ENCODE data around the gene SDHA.
"Not testable (repeated sequence)": the region's sequence is repeated elsewhere in the genome, so short reads cannot be mapped to it uniquely, and the experiment has no call there.

The SDHA gene

DNA sequence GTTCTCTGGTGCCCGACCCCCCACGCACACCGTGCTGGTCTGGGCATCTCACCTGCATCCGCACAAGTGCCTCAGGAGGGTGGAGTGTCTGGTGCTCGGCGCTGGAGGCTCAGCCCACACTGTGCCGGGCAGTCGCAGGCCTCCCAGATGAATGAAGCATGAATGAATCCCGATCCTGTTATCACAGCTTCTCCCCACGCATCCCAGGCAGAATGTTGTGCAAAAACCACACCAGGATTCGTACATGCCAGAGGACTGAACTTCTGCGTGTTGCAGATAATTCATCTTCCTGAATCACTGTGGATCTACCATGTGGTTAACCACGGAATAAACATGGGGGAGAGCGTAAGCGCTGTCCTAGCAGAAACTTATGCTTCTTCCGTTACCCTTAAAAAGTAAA lies 78.8 kb downstream of the SDHA start:
- DNase-seq (ENCODE audit: low read depth in 2 of 2, low spot score in 1 of 2): not testable (repeated sequence)

DNA sequence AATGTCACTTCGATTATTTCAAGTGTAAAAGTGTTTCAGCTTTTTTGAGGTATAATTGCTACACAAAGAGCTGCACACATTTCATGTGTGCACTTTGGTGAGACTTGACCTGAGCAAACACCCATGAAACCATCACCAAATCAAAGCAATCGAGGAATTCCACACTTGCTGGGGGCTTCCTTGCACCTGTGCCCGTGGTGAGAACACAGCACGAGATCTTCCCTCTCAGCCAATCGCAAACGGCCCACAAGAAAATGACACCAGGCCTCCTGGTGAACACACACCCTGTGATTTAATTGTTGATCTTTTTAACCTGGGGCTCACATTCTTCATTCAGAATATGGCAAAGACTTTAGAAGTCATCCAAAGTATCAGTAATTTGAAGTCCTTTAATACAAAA lies 79.3 kb downstream of the SDHA start:
- DNase-seq (ENCODE audit: low read depth in 2 of 2, low spot score in 1 of 2): not testable (repeated sequence)

DNA sequence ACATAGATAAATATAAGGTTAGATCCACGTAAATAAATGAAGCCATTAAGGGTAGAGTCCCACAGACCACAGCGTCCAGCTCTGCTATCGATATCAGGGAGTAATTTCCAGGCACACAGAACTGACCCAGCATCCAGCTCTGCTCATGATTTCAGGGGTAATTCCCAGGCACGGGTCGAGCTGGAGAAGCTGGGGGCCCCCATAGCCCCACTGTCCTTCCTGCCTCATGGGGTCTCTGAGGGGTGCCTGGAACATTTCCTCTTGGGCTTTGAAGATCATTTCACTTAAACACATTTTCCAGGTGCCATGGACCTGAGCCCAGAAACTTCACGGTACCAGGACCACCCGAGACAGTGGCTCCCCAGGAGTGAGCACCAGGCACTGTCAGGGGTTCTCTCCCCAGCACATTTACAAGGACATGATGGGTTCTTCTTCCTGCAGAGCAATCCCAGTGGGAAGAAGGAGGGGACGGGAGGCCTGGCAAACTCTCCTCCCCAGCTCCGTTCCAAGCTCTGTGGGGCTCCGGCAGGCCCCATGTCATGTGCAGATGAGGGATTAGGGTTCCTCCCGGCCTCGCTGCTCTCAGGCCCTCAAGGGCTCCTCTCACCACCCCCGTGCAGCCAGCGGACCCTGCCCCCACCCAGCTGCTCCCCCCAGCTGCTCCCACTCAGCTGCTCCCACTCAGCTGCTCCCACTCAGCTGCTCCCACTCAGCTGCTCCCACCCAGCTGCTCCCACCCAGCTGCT lies 80.0 kb downstream of the SDHA start:
- DNase-seq (ENCODE audit: low read depth in 2 of 2, low spot score in 1 of 2): not testable (repeated sequence)

DNA sequence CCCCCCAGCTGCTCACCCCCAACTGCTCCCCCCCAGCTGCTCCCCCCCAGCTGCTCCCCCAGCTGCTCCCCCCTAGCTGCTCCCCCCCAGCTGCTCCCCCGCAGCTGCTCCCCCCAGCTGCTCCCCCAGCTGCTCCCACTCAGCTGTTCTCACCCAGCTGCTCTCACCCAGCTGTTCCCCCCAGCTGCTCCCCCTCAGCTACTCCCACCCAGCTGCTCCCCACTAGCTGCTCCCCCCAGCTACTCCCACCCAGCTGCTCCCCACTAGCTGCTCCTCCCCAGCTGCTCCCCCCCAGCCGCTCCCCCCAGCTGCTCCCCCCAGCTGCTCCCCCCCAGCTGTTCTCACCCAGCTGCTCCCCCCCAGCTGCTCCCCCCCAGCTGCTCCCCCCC lies 80.6 kb downstream of the SDHA start:
- no peak for DNase-seq (ENCODE audit: low read depth in 2 of 2, low spot score in 1 of 2)

DNA sequence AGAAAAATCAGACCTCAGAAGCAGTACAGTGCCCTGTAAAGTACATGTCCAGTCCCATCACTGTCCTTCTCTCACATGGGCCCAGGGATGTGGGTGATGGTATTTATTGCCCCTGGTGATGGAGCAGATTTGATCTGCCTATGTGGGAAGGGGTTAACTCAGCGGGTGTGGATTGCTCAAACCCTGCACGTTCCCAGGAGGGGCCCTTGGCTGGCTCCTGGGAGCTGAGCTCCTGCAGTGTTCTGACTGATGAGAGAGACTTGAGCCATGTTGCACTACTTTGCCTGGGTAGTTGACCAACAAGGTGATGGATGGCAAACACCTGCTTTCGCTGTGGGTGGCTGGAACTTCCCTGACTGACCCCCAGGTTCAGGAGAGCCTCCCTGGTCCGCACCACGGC lies 81.8 kb downstream of the SDHA start:
- not testable (repeated sequence) for DNase-seq (ENCODE audit: low read depth in 2 of 2, low spot score in 1 of 2)

DNA sequence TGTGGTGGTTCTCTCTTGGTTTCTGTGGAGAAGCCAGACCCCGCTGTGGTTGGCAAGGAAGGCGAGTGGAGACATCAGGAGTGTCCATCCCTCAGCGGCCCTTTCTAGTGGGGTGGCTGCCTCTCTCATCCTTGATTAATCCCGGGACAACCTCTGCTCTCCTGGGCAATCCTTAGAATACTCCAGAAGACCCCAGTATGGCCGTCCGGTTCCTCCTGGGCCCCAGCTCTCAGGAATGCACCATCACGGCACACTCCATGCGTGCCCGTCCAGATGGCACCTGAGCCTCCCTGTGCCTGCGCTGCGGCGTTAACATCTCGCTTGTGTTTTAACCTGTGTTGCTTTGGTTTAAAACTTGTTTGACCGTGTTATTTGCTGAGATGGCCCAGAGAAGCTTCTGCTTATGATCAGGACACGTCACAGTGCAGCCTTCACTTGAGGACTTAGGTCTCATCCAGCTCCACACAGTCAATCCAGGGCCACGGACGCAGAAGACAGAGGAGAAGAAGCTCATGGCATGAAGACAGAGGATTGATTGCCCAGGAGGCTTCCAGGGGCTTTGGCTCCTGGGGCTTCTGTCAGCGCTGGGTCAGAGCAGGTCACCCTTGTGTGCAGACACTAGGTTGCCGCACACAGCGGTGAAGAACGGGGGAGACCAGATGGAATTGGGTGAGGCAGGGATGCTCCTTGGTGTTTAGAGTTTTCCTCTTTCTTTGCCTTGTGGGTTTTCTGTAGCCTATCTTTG lies 82.7 kb downstream of the SDHA start:
- not testable (repeated sequence) for DNase-seq (ENCODE audit: low read depth in 2 of 2, low spot score in 1 of 2)

DNA sequence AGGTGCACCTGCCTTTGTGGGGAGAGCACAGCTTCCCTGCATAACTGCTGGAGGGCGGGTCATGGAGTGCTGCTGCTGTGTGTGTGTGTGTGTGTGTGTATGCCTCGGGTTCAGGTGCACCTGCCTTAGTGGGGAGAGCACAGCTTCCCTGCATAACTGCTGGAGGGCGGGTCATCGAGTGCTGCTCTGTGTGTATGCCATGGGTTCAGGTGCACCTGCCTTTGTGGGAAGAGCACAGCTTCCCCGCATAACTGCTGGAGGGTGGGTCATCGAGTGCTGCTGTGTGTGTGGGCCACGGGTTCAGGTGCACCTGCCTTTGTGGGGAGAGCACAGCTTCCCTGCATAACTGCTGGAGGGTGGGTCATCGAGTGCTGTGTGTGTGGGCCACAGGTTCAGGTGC lies 84.3 kb downstream of the SDHA start:
- DNase-seq (ENCODE audit: low read depth in 2 of 2, low spot score in 1 of 2): not testable (repeated sequence)

DNA sequence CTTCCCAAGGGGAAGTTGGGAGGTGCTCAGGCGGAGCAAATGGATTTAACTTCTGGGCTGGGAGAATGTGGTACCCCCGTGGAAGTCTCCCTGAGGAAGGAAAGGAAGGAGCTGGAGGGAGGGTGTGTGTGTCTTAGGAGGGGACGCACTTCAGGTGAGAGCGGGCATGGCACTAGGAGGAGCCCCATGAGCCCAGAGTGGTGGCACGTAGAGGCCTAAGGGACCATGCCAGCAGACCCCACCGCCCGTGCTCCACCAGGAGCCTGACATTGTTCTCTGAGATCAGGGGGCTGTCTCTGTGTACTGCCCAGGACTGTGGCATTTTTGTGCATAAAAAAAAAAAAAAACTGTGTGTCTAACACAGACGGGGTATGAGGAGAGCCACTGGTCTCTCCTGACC lies 84.8 kb downstream of the SDHA start:
- no peak for DNase-seq (ENCODE audit: low read depth in 2 of 2, low spot score in 1 of 2)

DNA sequence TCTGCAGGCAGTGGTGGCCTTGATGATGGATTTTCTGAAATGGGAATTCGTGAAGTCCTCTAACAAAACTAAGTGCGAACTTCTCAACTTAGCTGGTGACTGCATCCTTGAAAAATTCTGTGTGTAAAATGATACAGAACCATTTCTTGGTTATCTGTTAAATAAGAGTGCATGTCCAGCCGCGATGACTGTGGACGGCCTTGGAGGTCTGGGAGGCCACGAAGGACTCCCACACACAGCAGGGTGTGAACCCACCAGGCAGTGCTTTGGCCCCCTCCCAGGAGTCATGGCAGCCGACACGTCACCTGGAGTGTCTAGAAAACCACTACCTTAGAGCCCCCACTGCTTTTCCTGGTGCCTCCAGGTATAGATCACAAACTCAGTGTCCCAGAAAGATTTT lies 85.6 kb downstream of the SDHA start:
- not testable (repeated sequence) for DNase-seq (ENCODE audit: low read depth in 2 of 2, low spot score in 1 of 2)

DNA sequence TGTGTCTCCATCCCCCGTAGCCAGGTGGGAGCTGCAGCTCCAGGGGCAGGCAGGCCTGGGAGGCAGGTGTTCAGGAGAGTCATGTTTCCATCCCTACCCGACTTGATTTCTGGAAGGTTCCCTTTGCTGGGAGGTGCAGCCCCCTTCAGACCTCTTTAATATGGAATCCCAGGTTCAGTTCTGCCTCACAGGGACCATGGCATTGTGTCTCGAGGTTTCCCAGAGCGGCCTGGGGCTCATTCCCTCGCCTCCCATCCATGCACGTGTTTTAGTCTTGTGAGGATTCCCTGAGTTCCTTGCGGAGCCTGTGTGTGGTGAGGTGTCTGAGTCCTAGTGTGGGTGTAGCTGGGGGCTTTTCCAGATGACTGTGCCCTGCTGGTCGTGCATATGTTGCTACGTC lies 86.9 kb downstream of the SDHA start:
- no peak for DNase-seq (ENCODE audit: low read depth in 2 of 2, low spot score in 1 of 2)

DNA sequence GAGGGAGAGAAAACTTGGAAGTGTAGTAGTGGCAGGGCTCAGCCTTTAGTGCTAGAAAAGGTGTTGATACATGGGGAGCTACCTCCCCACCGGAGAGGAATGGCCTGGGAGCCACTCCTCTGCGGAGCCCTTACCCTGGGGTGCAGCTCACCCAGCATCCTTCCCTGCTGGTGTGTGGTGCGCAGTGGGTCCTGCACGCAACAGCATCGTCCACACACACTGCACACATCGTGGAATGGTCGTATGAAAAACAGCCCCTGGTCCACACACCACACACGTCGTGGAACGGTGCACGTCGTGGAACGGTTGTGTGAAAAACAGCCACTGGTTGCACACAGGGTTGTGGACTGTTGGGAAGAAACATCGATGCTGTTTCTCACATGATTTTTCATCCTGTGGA lies 87.3 kb downstream of the SDHA start:
- DNase-seq (ENCODE audit: low read depth in 2 of 2, low spot score in 1 of 2): no peak

DNA sequence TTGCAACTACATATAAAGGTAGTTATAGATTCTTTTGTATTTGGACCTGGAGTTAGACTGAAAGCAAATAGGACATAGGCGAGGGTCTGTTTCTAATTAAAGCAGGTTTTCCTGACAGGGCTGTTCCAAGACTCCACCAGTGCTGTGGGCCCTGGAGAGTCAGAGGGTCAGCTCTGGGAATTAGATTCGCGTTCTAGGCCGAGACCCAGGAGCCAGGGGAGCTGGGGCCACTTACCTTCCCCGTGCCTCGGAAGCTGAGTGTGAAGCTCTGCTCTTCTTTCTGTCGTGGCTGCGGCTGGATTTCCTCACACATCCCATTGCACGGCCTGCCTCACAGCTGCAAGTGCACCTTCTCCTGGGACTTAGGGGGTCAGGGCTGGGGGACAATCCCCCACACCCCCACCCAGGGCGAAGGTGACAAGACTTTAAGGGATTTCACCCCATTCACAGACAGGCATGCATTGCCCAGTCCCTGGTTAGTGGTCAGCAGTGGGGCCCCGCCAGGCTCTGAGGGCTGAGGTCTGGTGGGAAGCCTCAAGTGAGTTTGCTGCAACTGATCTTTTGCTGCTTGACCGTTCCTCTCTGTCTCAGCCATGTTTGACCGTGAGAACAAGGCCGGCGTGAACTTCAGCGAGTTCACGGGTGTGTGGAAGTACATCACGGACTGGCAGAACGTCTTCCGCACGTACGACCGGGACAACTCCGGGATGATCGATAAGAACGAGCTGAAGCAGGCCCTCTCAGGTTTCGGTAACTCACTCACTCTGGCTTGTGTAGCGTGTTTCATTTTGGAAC lies 88.1 kb downstream of the SDHA start:
- no peak for DNase-seq (ENCODE audit: low read depth in 2 of 2, low spot score in 1 of 2)

All from stimulated activated CD8-positive, alpha-beta memory T cell treated with anti-CD3 and anti-CD28 coated beads, Interleukin-4, amount 100 ng/mL, for 4 hours (primary cell).